ENCODE measurements around the gene UGT1A7.

GRCh38 chr2:233756429-233757081 is 74.9 kb downstream of the UGT1A7 start:
- TF ChIP-seq CTCF (optimal IDR thresholded peaks at IDR 0.05 in 1 of 3, IDR thresholded peaks at IDR 0.05 in 1 of 3, conservative IDR thresholded peaks at IDR 0.05 in 1 of 3; ENCODE audit: extremely low read depth in 1 of 3, insufficient read depth in 2 of 3, low read length in 3 of 3) (no peak), EZH2 (IDR thresholded peaks at IDR 0.05; ENCODE audit: low read length) (no peak)
